Testis (tissue), 2 donors: Measurements from ENCODE around the gene CXXC5.

Source experiments
- POLR2A ChIP-seq: fragments of 450-650 bp; IDR thresholded peaks from one replicate; pipeline ENCODE4 v1.6.1; 2017; ENCODE audit warnings: antibody characterized with exemption, mild to moderate bottlenecking, moderate library complexity
- TF ChIP-seq, protein P1 (sequence below), 3 experiments: fragments of 450-650 bp in 2 of 3; fragments of 200-600 bp in 1 of 3; sonication (generic) in 1 of 3; IDR thresholded peaks; one replicate each; pipeline ENCODE4 v1.5.1; 2016 to 2019; ENCODE audit warnings: antibody characterized with exemption in 3 of 3, mild to moderate bottlenecking in 2 of 3, moderate library complexity in 1 of 3

DNA sequence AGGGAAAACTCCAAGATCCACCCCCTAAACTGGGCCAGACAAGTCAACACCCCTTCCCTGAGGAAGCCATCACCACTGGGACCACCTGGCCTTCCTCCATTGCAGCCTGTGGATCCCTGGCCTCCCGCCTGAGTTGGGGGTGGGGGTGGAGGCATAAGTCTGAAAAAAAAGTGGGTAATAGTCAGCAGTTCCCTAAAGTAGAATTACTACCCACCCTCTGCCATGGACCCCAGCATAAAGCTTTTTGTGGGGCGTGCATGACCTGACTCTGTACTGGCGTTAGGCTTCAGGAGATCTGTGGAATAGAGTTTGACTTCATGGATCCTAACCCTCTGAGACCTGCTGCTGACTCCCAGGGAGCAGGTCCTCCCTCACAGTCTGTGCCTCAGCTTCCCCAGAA lies 2.0 kb upstream of the CXXC5 start:
- TF ChIP-seq, protein P1, sequence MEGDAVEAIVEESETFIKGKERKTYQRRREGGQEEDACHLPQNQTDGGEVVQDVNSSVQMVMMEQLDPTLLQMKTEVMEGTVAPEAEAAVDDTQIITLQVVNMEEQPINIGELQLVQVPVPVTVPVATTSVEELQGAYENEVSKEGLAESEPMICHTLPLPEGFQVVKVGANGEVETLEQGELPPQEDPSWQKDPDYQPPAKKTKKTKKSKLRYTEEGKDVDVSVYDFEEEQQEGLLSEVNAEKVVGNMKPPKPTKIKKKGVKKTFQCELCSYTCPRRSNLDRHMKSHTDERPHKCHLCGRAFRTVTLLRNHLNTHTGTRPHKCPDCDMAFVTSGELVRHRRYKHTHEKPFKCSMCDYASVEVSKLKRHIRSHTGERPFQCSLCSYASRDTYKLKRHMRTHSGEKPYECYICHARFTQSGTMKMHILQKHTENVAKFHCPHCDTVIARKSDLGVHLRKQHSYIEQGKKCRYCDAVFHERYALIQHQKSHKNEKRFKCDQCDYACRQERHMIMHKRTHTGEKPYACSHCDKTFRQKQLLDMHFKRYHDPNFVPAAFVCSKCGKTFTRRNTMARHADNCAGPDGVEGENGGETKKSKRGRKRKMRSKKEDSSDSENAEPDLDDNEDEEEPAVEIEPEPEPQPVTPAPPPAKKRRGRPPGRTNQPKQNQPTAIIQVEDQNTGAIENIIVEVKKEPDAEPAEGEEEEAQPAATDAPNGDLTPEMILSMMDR (IDR thresholded peaks at IDR 0.05): no peak
- no peak for TF ChIP-seq POLR2A
